MM.1S (cell line): ENCODE data around the gene CHST2.

Experiments used
- CTCF ChIP-seq: fragments of 300-600 bp; sonication (generic); IDR thresholded peaks from 2 replicates; pipeline ENCODE4 v1.5.1; 2016; ENCODE audit warnings: antibody characterized with exemption, low read length, mixed read lengths
- EZH2 ChIP-seq: fragments of 300-600 bp; sonication (generic); optimal IDR thresholded peaks from 2 replicates; pipeline ENCODE3; 2017; ENCODE audit warnings: low read depth, mild to moderate bottlenecking, antibody characterized with exemption, low read length, mixed read lengths

GRCh38 chr3:143142354-143142753 is 22.8 kb downstream of the CHST2 start:
- TF ChIP-seq CTCF (no peak), EZH2 (no peak)
